HCT116 (cell line): ENCODE results near the gene TTLL10. TPM values are rescaled to one million over a fixed set of nuclear protein-coding genes. Genes with fewer than 3 reads are reported as not detected.

Source experiments
- ATAC-seq: fragments of 200-7000 bp; cut with Tn5 transposase; 2 replicates; pipeline ENCODE4 v1.9.1; 2020; ENCODE audit warnings: mild to moderate bottlenecking, moderate library complexity
- BruUV-seq: library from RNA; stranded (reverse); fragments of 400-500 nt; replicated peaks from 2 replicates; lab custom pipeline; 2021; lab: Mats Ljungman, UMichigan
- CTCF ChIA-PET: fragments of 300-600 bp; sonication (Branson Sonifier 250); formaldehyde crosslinking; loops from one replicate; lab custom pipeline; 2021; ENCODE audit warnings: antibody characterized with exemption; lab: Charles Lee
- POLR2A ChIA-PET: fragments of 300-600, 350-600 bp; sonication (Branson Sonifier 250); formaldehyde crosslinking; loops from one replicate; lab custom pipeline; 2021; ENCODE audit warnings: antibody characterized with exemption; lab: Charles Lee
- RAD21 ChIA-PET, 2 experiments: fragments of 300-600 bp; sonication (Branson Sonifier 250); formaldehyde crosslinking; loops; one replicate each; lab custom pipeline; 2023; ENCODE audit warnings: low total read pairs in 2 of 2; ENCODE audit not compliant: uncharacterized antibody in 2 of 2, unreplicated experiment in 2 of 2, low non-redundant PET in 1 of 2; lab: Charles Lee
- DNase-seq: peaks from one replicate; pipeline ENCODE4 v3.0.0-alpha.2; 2010; ENCODE audit warnings: low read depth, low spot score
- H2AFZ ChIP-seq: fragments of 200-600 bp; shearing (Covaris generic), sonication (generic); 2 replicates; pipeline ENCODE4 v1.6.1; 2017; ENCODE audit warnings: low read depth, mixed run types, mixed read lengths, antibody characterized with exemption, low read length; ENCODE audit not compliant: poor library complexity, severe bottlenecking
- H3K27ac ChIP-seq: 2 replicates; pipeline ENCODE4 v1.5.1; 2012; ENCODE audit warnings: low read depth, low read length
- H3K27me3 ChIP-seq: fragments of 200-600 bp; sonication (generic); 2 replicates; pipeline ENCODE4 v1.6.1; 2016; ENCODE audit warnings: mixed run types, low read length, mixed read lengths; ENCODE audit not compliant: insufficient read depth
- H3K36me3 ChIP-seq, 2 experiments: fragments of 200-500 bp in 1 of 2; fragments of 200-600 bp in 1 of 2; sonication (Bioruptor generic) in 1 of 2; sonication (generic) in 1 of 2; 2 replicates each; pipeline versions ENCODE4 v1.5.1 to v1.6.1; 2014 to 2016; ENCODE audit warnings: low read length in 2 of 2, inconsistent platforms in 1 of 2, mixed read lengths in 1 of 2, mixed run types in 1 of 2; ENCODE audit not compliant: insufficient read depth in 2 of 2, control insufficient read depth in 1 of 2
- H3K4me1 ChIP-seq, 2 experiments: fragments of 200-600 bp in 1 of 2; sonication (generic) in 1 of 2; 2 replicates each; pipeline versions ENCODE4 v1.5.1 to v1.6.1; 2012 to 2017; ENCODE audit warnings: low read length in 2 of 2, inconsistent platforms in 1 of 2, mild to moderate bottlenecking in 1 of 2, mixed read lengths in 1 of 2, mixed run types in 1 of 2, moderate library complexity in 1 of 2; ENCODE audit not compliant: insufficient read depth in 2 of 2, control insufficient read depth in 1 of 2
- H3K4me2 ChIP-seq: fragments of 200-600 bp; sonication (generic); 2 replicates; pipeline ENCODE4 v1.6.1; 2017; ENCODE audit warnings: mixed run types, low read length, mixed read lengths
- H3K4me3 ChIP-seq, 2 experiments: fragments of 200-600 bp in 1 of 2; sonication (generic) in 1 of 2; replicated peaks in 1 of 2; 2 replicates each; pipeline ENCODE4 v1.5.1; 2011 to 2016; ENCODE audit warnings: low read length in 2 of 2, control low read depth in 1 of 2, low read depth in 1 of 2, mild to moderate bottlenecking in 1 of 2, mixed read lengths in 1 of 2, mixed run types in 1 of 2
- H3K79me2 ChIP-seq: fragments of 200-600 bp; sonication (generic); 2 replicates; pipeline ENCODE4 v1.6.1; 2017; ENCODE audit warnings: mild to moderate bottlenecking, mixed run types, low read length, moderate library complexity, mixed read lengths; ENCODE audit not compliant: insufficient read depth
- H3K9ac ChIP-seq: fragments of 200-600 bp; sonication (generic); 2 replicates; pipeline ENCODE4 v1.6.1; 2016; ENCODE audit warnings: low read length, mixed read lengths
- H3K9me2 ChIP-seq: fragments of 200-600 bp; sonication (generic), shearing (Covaris generic); 2 replicates; pipeline ENCODE4 v1.6.1; 2017; ENCODE audit warnings: mixed run types, mild to moderate bottlenecking, moderate library complexity; ENCODE audit not compliant: insufficient read depth
- H3K9me3 ChIP-seq, 2 experiments: fragments of 200-500 bp in 1 of 2; fragments of 200-600 bp in 1 of 2; sonication (Bioruptor generic) in 1 of 2; sonication (generic) in 1 of 2; 2 replicates each; pipeline ENCODE4 v1.6.1; 2014 to 2017; ENCODE audit warnings: low read length in 2 of 2, mixed read lengths in 2 of 2, inconsistent platforms in 1 of 2, low read depth in 1 of 2, mild to moderate bottlenecking in 1 of 2, mixed run types in 1 of 2, moderate library complexity in 1 of 2; ENCODE audit not compliant: control insufficient read depth in 1 of 2, insufficient read depth in 1 of 2
- H4K20me1 ChIP-seq: fragments of 200-600 bp; sonication (generic), shearing (Covaris generic); 2 replicates; pipeline ENCODE4 v1.6.1; 2017; ENCODE audit warnings: mixed run types, mild to moderate bottlenecking, moderate library complexity; ENCODE audit not compliant: insufficient read depth
- FOSL1 ChIP-seq: IDR thresholded peaks from 2 replicates; pipeline ENCODE4 v1.6.1; 2012; ENCODE audit warnings: low read depth
- JUND ChIP-seq: IDR thresholded peaks from 2 replicates; pipeline ENCODE4 v1.6.1; 2012
- POLR2A ChIP-seq: IDR thresholded peaks from 2 replicates; pipeline ENCODE4 v1.7.0; 2011; ENCODE audit warnings: borderline replicate concordance; ENCODE audit not compliant: insufficient read depth, insufficient read length; ENCODE audit errors: extremely low read depth
- POLR2AphosphoS5 ChIP-seq: IDR thresholded peaks from 2 replicates; pipeline ENCODE4 v1.6.1; 2011; ENCODE audit warnings: mild to moderate bottlenecking, low read depth, low read length, moderate library complexity
- YY1 ChIP-seq: IDR thresholded peaks from 2 replicates; pipeline ENCODE4 v1.6.1; 2011; ENCODE audit warnings: low read length, low read depth, moderate library complexity, mild to moderate bottlenecking; ENCODE audit not compliant: insufficient replicate concordance; ENCODE audit errors: extremely low read depth
- ZFX ChIP-seq: fragments of 450-650 bp; IDR thresholded peaks from 2 replicates; pipeline ENCODE4 v1.6.1; 2017
- intact Hi-C: fragments of 100-400 bp; cut with micrococcal nuclease; formaldehyde crosslinking; loops from 2 replicates; pipeline ENCODE4 v1.10.0; 2022
- total RNA-seq: library from RNA; stranded (reverse); gene quantifications from one replicate; pipeline ENCODE4 v1.2.1, GENCODE V29; 2021; ENCODE audit not compliant: unreplicated experiment

The TTLL10 gene
- total RNA-seq, 1 experiment from 2014 or later: 0.10 TPM

DNA sequence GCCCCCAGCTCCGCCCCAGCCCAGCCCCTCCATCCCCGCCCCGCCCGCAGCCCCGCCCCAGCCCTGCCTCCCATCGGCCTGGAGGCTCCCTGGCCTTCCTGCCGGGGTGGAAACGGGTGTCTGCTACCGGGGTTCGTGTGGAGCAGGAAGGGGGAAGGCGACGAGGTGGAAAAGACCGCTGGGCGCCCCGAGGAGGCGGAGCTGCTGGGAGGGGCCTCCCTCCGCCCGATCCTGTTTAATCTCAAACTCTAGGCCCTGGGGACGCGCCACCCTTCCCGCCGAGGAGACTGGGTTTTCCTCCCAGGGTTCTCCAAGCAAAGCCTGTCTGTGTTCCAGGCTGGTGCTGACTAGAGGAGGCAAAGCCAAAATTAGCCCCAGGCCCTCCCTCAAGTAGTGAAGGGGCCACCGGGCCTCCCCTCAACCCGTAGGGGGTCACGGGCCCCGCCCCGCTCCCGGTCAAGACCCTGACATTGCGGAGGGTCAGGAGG lies 16.2 kb upstream of the TTLL10 start:
- H3K9ac ChIP-seq: peak overlapping the region; percentile 95
- H3K4me3 ChIP-seq: peak overlapping the region; percentile 56 to 77
- POLR2A ChIA-PET: interaction anchor here (1.4 to 1.5 kb wide), 2 partner anchors 74 to 91 kb away, joined by 3 read pairs; no protein-coding TSS in a partner anchor
- H3K4me2 ChIP-seq: peak overlapping the region; percentile 99
- H3K9me3 ChIP-seq: peaks cover 8 to 12% of the 10 kb centered on the region in 2 experiments; a peak in 2 of 4 replicates
- H3K79me2 ChIP-seq: no peaks in the 10 kb centered on the region
- H3K4me1 ChIP-seq: peaks cover 15 to 37% of the 10 kb centered on the region in 2 experiments
- ATAC-seq: peak; percentile 82
- CTCF ChIA-PET: no interaction called here
- no peaks in the 10 kb centered on the region for H4K20me1 ChIP-seq
- TSS peak; percentile 98 for BruUV-seq
- H3K9me2 ChIP-seq: no peaks in the 10 kb centered on the region
- TF ChIP-seq YY1 (peak; percentile 59), FOSL1 (no peak), POLR2AphosphoS5 (peak; percentile 89), POLR2A (peak; percentile 24)
- RAD21 ChIA-PET: no interaction called here
- no peaks in the 10 kb centered on the region for H3K27me3 ChIP-seq
- no peak overlapping the region for H2AFZ ChIP-seq
- peak; percentile 71 for DNase-seq
- no peaks in the 10 kb centered on the region for H3K36me3 ChIP-seq
- peak overlapping the region; percentile 97 for H3K27ac ChIP-seq
- intact Hi-C loops: no loop called here

DNA sequence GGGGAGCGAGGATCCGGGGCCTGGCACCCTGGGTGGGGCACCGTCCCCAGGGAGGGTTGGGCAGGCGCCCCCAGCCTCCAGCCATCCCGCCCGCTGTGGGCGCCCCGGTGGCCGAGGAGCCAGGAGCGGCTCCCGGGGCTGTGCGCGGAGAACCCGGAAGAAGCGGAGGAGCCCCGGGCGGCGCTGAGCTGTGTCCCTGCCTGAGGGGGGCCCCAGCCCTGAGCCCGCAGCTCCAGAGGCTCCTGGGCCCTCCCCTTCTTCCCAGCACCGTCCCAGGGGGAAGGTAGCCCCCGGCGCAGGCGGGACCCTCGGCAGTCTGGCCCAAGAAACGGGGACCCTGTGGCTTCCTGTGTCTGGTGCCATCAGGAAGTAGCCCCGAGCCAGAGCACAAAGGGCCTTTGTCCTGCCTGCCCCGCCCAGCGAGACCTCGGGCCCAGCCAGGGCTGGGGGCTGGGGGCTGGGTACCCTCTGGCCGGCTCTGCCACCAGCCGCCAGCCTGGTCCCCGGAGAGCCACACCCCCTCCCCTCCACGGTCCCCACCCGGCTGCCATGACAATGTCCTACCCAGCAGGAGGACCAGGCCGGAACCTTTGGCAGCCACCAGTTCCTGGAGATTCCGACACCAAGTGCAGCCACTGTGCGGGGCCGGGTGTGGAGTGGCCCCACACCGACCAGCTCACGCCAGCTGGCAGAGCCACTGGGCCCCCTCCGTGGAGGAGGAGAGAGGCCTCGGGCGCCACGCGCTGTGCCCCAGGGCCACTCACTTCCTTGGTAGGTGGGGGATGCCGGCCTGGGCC lies 15.6 kb upstream of the TTLL10 start:
- POLR2A ChIA-PET: interaction anchor here (1.4 to 1.5 kb wide), 2 partner anchors 73 to 92 kb away, joined by 3 read pairs; no protein-coding TSS in a partner anchor

More for the DNA sequence above, 15.6 kb upstream of the TTLL10 start:
- ChIA-PET CTCF (no interaction called here), RAD21 (no interaction called here)
- ATAC-seq (peak; percentile 35), DNase-seq (no peak)
- peak overlapping the region; percentile 97 for H3K27ac ChIP-seq
- peaks cover 4% of the 10 kb centered on the region; the same call in 1 of the 2 replicates for H3K79me2 ChIP-seq
- peaks cover 1 to 6% of the 10 kb centered on the region in 2 experiments; a peak in 2 of 4 replicates for H3K9me3 ChIP-seq
- no TSS peak for BruUV-seq
- H3K4me1 ChIP-seq: peaks cover 15 to 39% of the 10 kb centered on the region in 2 experiments
- no peak overlapping the region for H2AFZ ChIP-seq
- H3K4me2 ChIP-seq: peak overlapping the region; percentile 99
- no peaks in the 10 kb centered on the region for H4K20me1 ChIP-seq
- H3K4me3 ChIP-seq: peak overlapping the region; percentile 56 to 77
- H3K9me2 ChIP-seq: no peaks in the 10 kb centered on the region
- TF ChIP-seq YY1: peak; percentile 17
- no peak for TF ChIP-seq JUND
- TF ChIP-seq ZFX: peak; percentile 69
- peak; percentile 47 for TF ChIP-seq POLR2AphosphoS5
- no peaks in the 10 kb centered on the region for H3K36me3 ChIP-seq
- H3K27me3 ChIP-seq: no peaks in the 10 kb centered on the region
- intact Hi-C loops: no loop called here
- peak overlapping the region; percentile 95 for H3K9ac ChIP-seq
